Superior temporal gyrus (tissue), 1 donor: ENCODE data around the gene ATP6AP2.
"Not testable (repeated sequence)": the region's sequence is repeated elsewhere in the genome, so short reads cannot be mapped to it uniquely, and the experiment has no call there.

Experiments
- DNase-seq: peaks from one replicate; pipeline ENCODE4 v3.0.0-alpha.2; 2016; ENCODE audit errors: extremely low spot score

The ATP6AP2 gene, protein sequence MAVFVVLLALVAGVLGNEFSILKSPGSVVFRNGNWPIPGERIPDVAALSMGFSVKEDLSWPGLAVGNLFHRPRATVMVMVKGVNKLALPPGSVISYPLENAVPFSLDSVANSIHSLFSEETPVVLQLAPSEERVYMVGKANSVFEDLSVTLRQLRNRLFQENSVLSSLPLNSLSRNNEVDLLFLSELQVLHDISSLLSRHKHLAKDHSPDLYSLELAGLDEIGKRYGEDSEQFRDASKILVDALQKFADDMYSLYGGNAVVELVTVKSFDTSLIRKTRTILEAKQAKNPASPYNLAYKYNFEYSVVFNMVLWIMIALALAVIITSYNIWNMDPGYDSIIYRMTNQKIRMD

GRCh38 chrX:40580537-40581335 lies at the start of gene ATP6AP2:
Gene ATP6AP2, plus strand, starts transcription at chrX:40580970. Its CDS starts 96 bp downstream, at chrX:40581066.
- peak; percentile 96 for DNase-seq

GRCh38 chrX:40531056-40531826 lies 49.5 kb upstream of the ATP6AP2 start:
- no peak for DNase-seq

- no peak for DNase-seq
These were observed 43.5 kb upstream of the ATP6AP2 start for GRCh38 chrX:40537310-40537709.

GRCh38 chrX:40538406-40538805 lies 42.4 kb upstream of the ATP6AP2 start:
- no peak for DNase-seq

- no peak for DNase-seq
These were observed 41.3 kb upstream of the ATP6AP2 start for GRCh38 chrX:40539214-40540142.

- DNase-seq, result no peak
These were observed 38.6 kb upstream of the ATP6AP2 start for GRCh38 chrX:40542208-40542607.

GRCh38 chrX:40542972-40543371 lies 37.8 kb upstream of the ATP6AP2 start:
- no peak for DNase-seq

DNA sequence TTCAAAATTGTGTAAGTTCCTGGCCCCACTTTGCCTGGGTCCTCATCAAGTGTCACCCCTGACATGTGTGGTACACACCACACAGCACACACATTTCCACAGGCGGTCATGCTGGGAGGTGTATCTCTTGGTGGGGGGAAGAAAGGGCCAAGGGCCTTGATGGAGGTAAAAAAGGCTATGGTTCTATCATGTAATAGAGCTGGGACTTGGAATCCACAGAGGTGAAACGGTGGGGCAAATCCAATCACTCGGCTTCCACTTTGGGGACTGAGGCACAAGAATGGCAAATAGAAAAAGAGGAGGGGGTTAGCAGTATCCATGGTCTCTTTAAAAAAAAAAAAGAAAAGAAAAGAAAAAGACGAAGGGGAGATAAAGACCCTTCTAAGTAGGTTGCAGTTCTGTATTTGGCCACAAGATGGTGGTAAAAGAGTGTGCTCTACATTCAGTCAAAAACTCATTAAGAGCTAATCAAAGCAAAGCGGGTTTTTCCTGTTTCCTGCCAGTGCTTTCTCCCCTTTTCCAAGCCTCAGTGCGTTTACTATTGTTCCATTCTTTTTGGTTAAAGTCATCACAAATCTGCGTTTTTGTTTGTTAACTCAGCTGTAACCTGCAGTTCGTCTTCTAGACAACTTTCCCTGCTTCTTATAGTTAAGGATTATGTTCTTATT lies 37.0 kb upstream of the ATP6AP2 start:
- peak; percentile 74 for DNase-seq

GRCh38 chrX:40544343-40545266 lies 36.2 kb upstream of the ATP6AP2 start:
- no peak for DNase-seq

DNA sequence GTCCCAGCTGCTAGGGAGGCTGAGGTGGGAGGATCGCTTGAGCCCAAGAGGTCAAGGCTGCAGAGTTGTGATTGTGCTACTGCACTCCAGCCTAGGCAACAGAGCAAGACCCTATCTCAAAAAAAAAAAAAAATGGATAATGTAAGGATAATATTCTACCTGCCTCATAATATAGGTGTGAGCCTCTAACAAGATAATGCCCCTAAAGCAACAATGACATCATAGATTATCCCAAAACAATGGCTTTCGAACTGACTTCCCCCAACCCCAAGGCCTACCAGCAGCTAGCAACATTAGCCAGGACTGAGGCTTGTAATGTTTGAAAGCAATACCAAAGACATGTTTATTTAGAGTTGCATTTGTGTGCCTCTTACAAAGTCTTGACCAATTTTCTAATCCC lies 33.9 kb upstream of the ATP6AP2 start:
- DNase-seq, result no peak

DNA sequence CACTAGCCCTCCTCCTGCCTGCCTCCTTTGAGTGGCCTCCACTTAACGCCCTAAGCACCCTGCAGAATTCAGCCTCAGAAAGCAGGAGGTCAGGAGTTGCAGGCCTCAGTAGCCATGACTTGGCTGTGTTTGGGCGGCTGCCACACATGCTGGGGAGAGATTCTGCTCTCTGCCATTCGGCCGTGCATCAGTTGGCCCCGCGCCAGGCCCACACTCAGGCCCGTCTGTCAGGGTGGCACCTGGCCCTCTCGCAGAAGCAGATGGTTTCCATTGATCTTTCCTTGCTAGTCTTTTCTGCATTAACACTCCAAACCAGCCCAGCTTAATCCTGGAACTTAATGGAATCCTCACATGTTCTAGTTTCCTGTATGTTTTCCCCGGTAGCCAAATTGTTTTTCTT lies 30.7 kb upstream of the ATP6AP2 start:
- no peak for DNase-seq

- peak; percentile 33 for DNase-seq
These were observed 28.0 kb upstream of the ATP6AP2 start for GRCh38 chrX:40552768-40553167.

GRCh38 chrX:40558590-40558989 lies 22.2 kb upstream of the ATP6AP2 start:
- DNase-seq, result no peak

DNA sequence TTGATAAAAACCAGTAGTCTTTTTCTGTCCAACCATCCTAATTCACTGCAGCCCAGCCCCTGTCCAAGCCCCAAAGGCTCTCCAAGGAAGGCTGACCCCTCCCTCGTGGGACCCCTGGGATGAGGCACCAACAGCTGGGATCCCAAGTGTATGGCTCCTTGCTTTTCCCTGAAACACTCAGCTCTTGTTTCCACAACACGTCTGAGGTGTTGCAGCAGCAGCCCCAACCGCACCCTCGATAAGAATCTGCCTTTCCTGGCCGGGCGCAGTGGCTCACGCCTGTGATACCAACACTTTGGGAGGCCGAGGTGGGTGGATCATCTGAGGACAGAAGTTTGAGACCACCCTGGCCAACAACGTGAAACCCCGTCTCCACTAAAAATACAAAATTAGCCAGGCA lies 17.0 kb upstream of the ATP6AP2 start:
- DNase-seq, result no peak

DNA sequence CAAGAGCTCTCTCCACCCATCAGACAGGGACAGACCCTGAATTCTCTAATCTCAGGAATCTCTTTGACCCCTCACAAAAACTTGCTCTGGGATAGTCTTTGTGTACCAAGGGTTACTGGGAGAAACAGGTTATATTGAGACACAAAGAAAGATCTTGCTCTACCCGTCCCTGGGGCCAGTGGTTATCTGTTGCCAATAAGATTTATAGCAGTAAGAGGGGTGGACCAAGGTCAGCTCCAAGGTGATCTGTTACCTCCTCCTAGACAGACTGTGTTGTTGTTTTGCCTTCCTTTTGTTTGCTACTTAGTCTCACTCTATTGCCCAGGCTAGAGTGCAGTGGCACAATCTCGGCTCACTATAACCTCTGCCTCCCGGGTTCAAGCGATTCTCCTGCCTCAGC lies 16.3 kb upstream of the ATP6AP2 start:
- no peak for DNase-seq

GRCh38 chrX:40570346-40571093 lies 10.2 kb upstream of the ATP6AP2 start:
- no peak for DNase-seq

- DNase-seq, result not testable (repeated sequence)
These were observed 9.6 kb upstream of the ATP6AP2 start for GRCh38 chrX:40571164-40571563.

GRCh38 chrX:40571600-40571999 lies 9.2 kb upstream of the ATP6AP2 start:
- DNase-seq, result no peak

GRCh38 chrX:40573763-40574162 lies 7.0 kb upstream of the ATP6AP2 start:
- DNase-seq, result no peak
